ENCODE measurements around the gene RAB6C.
"Not testable (repeated sequence)": the region's sequence is repeated elsewhere in the genome, so short reads cannot be mapped to it uniquely, and the experiment has no call there.

RAB6C gene

DNA sequence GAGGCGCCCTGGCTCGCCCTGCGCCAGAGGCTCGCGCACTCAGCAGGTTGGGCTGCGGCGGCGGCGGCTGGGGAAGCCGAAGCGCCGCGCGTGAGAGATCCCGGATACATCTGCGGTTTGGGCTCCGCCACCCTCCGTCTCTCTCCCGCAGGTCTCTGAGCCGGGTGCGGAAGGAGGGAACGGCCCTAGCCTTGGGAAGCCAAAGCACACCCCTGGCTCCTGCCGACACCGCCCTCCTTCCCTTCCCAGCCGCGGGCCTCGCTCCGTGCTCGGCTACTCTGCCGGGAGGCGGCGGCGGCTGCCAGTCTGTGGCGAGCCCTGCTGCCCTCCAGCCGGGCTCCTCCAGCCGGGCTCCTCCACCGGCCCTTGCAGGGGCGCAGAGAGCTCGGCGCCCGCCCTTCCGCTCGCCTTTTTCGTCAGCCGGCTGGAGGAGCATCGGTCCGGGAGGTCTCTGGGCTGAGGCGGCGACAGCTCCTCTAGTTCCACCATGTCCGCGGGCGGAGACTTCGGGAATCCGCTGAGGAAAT, at the start of gene RAB6C:
RAB6C (plus strand) TSS at position 38 of the 527 bp plus-strand sequence; CDS start at position 488, 450 bp downstream.
- H3K4me3 ChIP-seq, result peak within 1 kb of the TSS; percentile 5 to 39 (median 18)

DNA sequence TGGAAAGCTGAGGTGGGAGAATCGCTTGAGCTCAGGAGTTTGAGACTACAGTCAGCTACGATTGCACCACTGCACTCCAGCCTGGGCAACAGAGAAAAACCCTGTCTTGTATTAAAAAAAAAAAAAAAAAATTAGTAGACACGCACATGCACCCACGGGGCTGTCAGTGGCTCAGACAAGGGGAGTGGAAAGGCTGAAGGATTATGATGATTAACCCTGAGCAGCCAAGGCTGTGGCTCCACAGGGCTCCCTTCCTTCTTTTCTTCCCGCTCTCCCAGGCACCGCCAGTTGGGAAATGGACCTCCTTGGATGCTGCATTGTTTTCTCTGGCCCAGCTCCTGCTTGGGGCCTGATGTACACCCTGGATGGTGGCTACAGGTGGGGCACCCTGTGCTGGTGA, 49.0 kb upstream of the RAB6C start:
- Histone ChIP-seq H3K4me3 (no peak overlapping the region), H3K27ac (no peak overlapping the region)

More for the DNA sequence above, at the start of gene RAB6C:
- H3K27ac ChIP-seq, result not testable (repeated sequence)

DNA sequence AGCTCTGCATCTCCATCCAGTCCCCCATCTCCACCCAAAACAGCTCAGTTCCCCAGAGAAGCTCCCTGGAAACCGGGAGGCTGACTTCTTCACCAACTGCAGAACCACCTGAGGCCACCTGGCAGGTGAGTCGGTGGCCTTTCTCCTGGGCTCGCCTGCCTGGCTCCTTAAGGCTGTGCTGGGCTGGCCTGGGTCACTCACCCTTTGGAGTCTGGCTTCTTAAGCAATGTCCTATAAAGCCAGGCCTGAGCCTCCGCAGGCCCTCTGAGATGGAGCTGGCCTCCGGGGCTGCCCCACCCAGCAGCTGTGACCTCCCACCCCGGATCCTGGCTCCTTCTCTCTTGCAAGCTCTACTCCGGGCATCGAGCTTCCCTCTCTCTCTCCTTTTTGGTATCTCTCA, 46.1 kb upstream of the RAB6C start:
- H3K27ac ChIP-seq, H3K4me3 ChIP-seq: not testable (repeated sequence)

DNA sequence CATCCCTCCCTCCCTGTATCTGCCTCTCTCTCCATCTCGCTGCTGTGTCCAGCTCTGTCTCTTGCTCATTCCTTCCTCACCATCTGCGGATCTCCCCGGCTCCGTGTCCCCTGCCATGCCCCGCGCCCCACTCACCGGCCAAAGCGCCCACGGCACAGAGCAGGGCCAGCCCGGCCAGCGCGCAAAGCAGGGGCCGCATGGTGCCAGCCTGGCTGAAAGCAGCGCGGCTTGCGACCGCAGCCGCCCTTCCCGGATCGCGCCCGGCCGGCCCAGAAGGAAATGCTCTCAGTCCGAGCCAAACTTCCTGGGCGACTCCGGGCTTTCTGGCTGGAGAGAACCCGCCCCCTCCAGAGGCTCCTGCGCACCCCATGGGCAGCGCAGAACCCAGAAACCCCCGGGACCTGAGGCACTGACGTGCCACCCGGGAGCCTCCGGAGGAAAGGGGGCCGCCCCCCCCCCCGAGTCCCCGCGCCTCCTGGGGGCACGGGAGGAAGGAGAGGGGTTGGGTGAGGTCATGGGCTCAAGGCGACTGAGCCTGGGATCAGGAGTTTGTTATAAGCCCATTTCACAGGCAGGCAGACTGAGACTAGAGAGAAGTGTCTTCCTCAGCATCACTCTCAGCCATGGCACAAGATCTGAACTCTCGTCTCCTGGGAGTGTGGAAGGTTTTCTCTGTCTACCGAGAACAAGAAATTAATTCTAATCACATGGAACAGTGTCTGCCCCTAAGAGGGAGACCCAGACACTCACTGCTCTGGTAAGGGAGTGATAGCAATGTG, 45.2 kb upstream of the RAB6C start:
- Histone ChIP-seq H3K4me3 (no peak overlapping the region), H3K27ac (no peak overlapping the region)

DNA sequence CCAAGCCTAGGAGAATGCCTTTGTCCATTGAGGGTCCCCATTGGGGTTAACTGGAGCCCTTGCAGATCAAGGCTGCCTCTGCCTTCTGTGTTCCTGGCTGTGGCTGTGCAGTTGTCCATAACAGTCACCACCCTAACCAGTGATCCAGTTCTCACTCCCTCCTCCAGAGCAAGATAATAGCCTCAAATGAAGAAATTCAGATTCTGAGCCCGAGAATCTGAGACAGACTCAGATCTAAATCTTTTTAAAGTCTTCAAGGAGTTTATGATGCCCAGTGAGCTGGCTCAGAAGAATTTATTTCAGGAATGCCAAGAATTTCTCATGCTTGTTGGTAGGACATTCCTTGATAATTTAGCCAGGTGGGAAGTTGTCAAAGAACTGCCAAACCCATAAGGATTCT, 44.3 kb upstream of the RAB6C start:
- Histone ChIP-seq H3K27ac (no peak overlapping the region), H3K4me3 (no peak overlapping the region)

DNA sequence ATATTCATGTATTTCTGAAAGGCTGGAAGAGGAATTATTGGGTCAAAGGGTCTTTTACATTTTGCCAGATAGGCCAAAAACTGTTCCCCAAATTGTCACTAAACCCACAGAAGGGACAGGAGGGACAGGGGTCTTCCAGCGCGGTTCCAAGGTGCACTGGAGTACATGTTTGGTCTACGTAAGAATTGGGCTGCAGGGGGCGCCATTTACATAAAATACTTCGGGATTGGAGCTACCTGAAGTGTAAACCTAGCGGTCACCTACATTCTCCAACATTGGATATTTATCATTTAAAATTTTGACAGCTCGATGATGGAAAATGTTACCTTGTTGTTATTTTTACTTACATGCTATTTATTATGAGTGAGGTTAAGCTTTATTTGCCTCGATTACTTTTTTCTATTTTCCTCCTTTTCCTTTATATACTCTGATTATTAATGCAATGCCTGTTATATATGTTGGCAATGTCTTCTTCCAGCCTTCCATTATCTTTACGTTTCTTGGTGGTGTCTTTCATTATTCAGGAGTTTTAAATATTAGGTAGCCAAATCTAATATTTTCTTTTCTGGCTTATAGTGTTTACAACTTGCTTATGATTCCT, 43.0 kb upstream of the RAB6C start:
- H3K4me3 ChIP-seq, result no peak overlapping the region
- H3K27ac ChIP-seq, result no peak overlapping the region

DNA sequence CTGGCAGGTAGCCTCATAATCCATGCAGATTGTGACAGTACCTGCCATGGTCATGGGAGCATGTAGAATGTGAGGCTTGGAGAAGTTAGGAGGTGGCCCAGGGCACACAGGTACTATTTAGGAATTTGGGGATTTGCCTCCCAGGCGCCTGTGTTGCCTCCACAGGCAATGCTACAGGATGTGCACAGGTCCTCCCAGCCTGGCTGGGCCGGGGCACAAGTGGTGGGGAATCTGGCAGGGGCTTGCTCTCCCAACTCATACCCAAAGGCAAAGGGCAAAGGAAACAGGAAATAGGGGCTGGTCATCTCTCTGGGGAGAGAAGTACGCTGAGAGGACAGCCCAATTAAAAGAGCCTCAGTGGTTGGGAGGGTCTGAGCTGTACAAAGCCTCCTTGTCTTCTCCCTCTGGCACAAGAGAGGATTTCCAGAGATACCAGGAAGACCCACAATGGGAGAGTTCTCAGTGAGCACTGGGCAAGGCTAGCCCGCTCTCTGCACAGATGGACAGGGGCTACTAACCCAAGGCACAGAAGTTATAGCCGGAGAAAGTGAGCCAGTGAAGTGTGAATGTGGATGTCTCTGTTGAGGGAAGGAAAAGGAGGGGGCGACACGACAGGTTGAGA, 40.5 kb upstream of the RAB6C start:
- H3K4me3 ChIP-seq, H3K27ac ChIP-seq: not testable (repeated sequence)

DNA sequence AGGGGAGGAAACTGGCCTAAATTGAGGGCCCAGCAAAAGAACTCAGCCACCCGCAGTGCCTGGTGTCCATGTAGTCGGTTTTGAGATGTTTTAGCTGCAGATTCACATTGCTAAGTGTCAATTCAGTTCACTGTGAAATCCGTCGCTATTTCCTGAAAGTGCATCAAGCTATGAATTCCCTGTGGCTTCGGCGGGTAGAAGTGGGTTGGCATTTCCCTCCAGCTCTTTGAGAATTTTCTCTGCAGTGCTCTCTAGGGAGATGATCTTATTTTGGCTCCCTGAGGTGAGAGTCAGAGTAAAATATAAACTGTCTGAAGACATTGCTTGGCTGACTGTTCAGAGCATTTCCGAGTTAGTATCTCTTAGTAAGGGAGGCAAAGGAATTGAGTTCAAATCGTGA, 36.0 kb upstream of the RAB6C start:
- not testable (repeated sequence) for H3K27ac ChIP-seq, H3K4me3 ChIP-seq

- H3K4me3 ChIP-seq, result no peak overlapping the region
These were observed 33.9 kb upstream of the RAB6C start for GRCh38 chr2:129945557-129945956.

GRCh38 chr2:129947712-129948111, 31.8 kb upstream of the RAB6C start:
- H3K4me3 ChIP-seq, H3K27ac ChIP-seq: not testable (repeated sequence)

More at GRCh38 chr2:129945557-129945956, 33.9 kb upstream of the RAB6C start:
- H3K27ac ChIP-seq, result no peak overlapping the region

DNA sequence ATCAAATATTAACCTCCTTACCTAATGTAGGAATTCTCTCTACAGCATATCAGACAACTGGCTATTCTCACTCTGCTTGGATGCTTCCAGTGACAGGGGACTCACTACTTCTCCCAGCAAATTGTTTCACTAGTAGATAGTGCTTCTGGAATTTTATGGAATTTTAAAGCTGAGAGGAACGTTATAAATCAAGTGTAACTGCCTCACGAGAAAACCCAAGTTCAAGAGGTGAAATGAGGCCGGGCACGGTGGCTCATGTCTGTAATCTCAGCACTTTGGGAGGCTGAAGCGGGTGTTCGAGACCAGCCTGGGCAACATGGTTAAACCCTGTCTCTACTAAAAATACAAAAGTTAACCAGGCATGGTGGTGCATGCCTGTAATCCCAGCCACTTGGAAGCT, 23.3 kb upstream of the RAB6C start:
- H3K27ac ChIP-seq, H3K4me3 ChIP-seq: not testable (repeated sequence)

GRCh38 chr2:129957891-129958290, 21.6 kb upstream of the RAB6C start:
- Histone ChIP-seq H3K27ac (no peak overlapping the region), H3K4me3 (no peak overlapping the region)

DNA sequence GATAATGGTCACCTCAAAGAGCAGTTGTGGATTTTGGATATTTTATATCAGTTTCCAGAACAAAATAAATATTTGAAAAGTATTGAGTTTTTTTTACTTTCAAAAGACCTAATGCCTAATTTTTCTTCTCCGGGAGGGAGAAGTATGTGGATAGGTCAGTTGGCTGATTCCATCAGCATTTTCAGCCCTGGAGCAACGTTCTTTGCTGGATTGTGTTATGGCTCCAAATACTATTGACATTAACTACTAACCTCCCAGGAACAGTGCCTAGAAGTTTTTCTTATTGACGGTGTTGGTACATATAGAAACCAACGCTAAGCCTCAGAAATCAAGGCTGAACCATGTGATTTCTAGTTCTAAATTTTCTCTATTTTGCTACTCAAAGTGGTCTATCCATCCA, 20.7 kb upstream of the RAB6C start:
- not testable (repeated sequence) for H3K27ac ChIP-seq, H3K4me3 ChIP-seq

GRCh38 chr2:129968605-129969004, 10.9 kb upstream of the RAB6C start:
- not testable (repeated sequence) for H3K27ac ChIP-seq, H3K4me3 ChIP-seq

DNA sequence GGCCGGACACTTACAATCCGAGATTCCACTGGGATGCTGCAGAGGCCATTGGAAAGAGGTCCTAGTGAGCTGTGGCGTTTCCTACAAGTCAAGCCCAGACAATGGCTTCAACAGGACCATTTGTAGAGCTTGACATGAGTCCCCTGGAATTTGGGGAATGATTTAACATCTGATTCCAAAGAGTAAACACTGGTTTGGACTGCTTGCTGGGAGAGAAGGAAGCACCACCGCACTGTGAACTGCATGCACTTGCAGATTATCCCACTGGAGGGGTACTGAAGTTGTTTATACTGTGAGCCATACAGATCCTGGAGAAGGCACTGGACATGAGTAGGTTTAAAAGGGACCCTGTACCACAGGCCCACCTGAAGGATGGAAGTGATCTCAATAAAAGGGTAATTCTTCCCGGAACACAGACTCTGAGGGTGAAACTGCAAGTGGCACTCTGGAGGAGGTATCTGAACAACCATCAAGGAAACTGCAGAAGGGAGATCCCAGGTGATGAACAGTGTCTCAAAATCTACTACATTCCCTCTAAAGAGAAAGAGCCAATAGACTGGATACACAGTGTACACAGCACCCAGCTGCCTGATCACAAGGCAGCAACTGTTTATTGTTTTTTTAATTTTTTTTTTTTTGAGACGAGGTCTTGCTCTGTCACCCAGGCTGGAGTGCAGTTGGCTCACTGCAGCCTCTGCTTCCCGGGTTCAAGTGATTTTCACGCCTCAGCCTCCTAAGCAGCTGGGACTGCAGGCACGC, 4.3 kb upstream of the RAB6C start:
- Histone ChIP-seq H3K27ac (no peak overlapping the region), H3K4me3 (no peak overlapping the region)

DNA sequence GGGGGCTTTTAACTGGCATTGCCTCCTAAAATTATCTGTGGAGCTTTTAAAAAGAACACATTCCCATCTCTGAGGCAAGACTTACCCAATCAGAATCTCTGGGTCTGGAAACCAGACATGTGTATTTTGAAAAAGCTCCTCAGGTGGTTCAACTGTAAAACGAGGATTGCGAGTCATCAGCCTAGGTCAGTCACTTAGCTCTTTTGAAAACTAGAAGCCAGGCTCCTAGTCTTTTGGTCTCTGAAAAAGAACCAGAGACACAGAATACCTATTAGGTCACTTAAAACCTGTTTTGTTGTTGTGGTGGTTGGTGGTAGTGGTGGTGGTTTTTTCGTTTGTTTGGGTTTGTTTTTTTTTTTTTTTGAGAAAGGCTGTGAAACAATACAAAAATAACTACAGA, 2.5 kb upstream of the RAB6C start:
- H3K4me3 ChIP-seq, H3K27ac ChIP-seq: not testable (repeated sequence)

DNA sequence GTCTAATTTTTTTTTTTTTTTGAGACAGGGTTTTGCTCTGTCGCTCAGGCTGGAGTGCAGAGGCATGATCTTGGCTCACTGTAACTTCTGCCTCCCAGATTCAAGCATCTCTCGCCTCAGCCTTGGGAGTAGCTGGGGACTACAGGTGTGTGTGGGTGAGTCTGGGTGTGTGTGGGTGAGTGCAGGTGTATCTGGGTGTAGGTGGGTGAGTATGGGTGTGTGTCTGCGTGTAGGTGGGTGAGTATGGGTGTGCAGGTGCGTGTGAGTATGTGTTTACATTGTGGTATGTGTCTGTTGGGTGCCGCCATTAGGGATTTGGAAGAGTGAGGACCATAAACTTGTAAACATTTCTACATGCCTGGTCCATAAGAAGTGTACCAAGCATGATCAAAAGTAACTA, 1.5 kb upstream of the RAB6C start:
- no peak overlapping the region for H3K27ac ChIP-seq
- H3K4me3 ChIP-seq, result no peak overlapping the region

- H3K27ac ChIP-seq, result not testable (repeated sequence)
These were observed 780 bp downstream of the RAB6C start for GRCh38 chr2:129980246-129980645.

GRCh38 chr2:129981689-129982088, 2.2 kb downstream of the RAB6C start:
- not testable (repeated sequence) for H3K4me3 ChIP-seq, H3K27ac ChIP-seq

More at GRCh38 chr2:129980246-129980645, 780 bp downstream of the RAB6C start:
- not testable (repeated sequence) for H3K4me3 ChIP-seq

DNA sequence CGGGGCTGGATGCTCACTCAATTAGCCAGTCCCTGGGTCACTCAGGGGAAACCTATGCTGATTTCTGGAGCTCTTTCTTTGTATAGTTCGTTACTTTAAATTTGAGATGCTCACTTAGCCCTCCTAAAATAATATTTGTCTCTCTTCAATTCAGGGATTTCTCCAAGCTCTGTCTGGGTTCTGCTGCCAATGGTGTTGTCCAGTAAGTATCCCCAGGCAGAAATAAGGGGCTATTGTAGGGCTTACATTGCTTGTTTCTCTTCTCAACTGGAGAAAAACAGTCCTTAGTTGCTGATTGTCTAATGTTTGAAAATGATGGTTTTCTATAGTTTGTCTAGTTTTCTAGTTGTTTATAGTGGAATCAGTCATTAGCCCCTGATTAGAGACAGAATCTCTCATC, 5.0 kb downstream of the RAB6C start:
- H3K27ac ChIP-seq, result no peak overlapping the region
- no peak overlapping the region for H3K4me3 ChIP-seq

All from skin epidermis (tissue), 12 donors.